Lower lobe of right lung (tissue), 2 donors: Measurements from ENCODE around the gene HDLBP. TPM values are rescaled to one million over a fixed set of nuclear protein-coding genes. Genes with fewer than 3 reads are reported as not detected.

Source experiments
- ATAC-seq, 2 donors: fragments of 200-7000 bp; cut with Tn5 transposase; one replicate each; pipeline ENCODE4 v1.9.1; 2020 to 2022; ENCODE audit warnings: mild to moderate bottlenecking in 2 of 2, moderate library complexity in 2 of 2
- DNase-seq: peaks from one replicate; pipeline ENCODE4 v3.0.0-alpha.2; 2020
- H3K27ac ChIP-seq: fragments of 200-600 bp; one replicate; pipeline ENCODE4 v1.8.0; 2022
- H3K27me3 ChIP-seq: fragments of 200-600 bp; one replicate; pipeline ENCODE4 v1.8.0; 2022; ENCODE audit warnings: low read depth
- H3K36me3 ChIP-seq: fragments of 200-600 bp; one replicate; pipeline ENCODE4 v1.8.0; 2022; ENCODE audit warnings: mild to moderate bottlenecking
- H3K4me1 ChIP-seq: fragments of 200-600 bp; one replicate; pipeline ENCODE4 v1.8.0; 2022
- H3K4me3 ChIP-seq: fragments of 200-600 bp; one replicate; pipeline ENCODE4 v1.8.0; 2022; ENCODE audit warnings: mild to moderate bottlenecking
- H3K9me3 ChIP-seq: fragments of 200-600 bp; one replicate; pipeline ENCODE4 v1.8.0; 2022
- CTCF ChIP-seq: fragments of 200-600 bp; IDR thresholded peaks from one replicate; pipeline ENCODE4 v1.8.0; 2022; ENCODE audit warnings: antibody characterized with exemption, mild to moderate bottlenecking
- intact Hi-C: fragments of 100-400 bp; cut with DNase I; formaldehyde crosslinking; loops from one replicate; pipeline ENCODE4 v1.11.0; 2022
- total RNA-seq: library from RNA; stranded (reverse); fragmentation: NEBNext Ultra II Directional; extraction: Animal tissue kit (Norgen Biotek cat#: 25700); gene quantifications from one replicate; pipeline ENCODE4 v1.2.1, GENCODE V29; 2021
- donor health status: DM: no; HTN: yes; CAD: no; lungs with severe emphysema.

The HDLBP gene
- total RNA-seq, 1 donor from 2014 or later: 387 TPM

- intact Hi-C loops: no loop called here
- Histone ChIP-seq H3K36me3 (peaks cover 73% of the 10 kb centered on the region), H3K27ac (no peak overlapping the region), H3K4me1 (no peaks in the 10 kb centered on the region), H3K27me3 (no peaks in the 10 kb centered on the region), H3K4me3 (no peak overlapping the region), H3K9me3 (no peaks in the 10 kb centered on the region)
- TF ChIP-seq CTCF: no peak
- DNase-seq: no peak
- peak in 1 of 2 donors; percentile 33 for ATAC-seq
These were observed 135.6 kb downstream of the HDLBP start for GRCh38 chr2:241179899-241180298.

- Histone ChIP-seq H3K36me3 (peaks cover 80% of the 10 kb centered on the region), H3K4me3 (no peak overlapping the region), H3K27ac (no peak overlapping the region), H3K9me3 (no peaks in the 10 kb centered on the region), H3K4me1 (no peaks in the 10 kb centered on the region), H3K27me3 (no peaks in the 10 kb centered on the region)
- intact Hi-C loops: no loop called here
- ATAC-seq: no peak
- no peak for DNase-seq
- TF ChIP-seq CTCF: no peak
These were observed 136.5 kb downstream of the HDLBP start for GRCh38 chr2:241178961-241179360.

GRCh38 chr2:241177526-241178334 lies 137.7 kb downstream of the HDLBP start:
- no peaks in the 10 kb centered on the region for H3K9me3 ChIP-seq
- ATAC-seq (peak in 1 of 2 donors; percentile 13), DNase-seq (no peak)
- H3K4me1 ChIP-seq: no peaks in the 10 kb centered on the region
- no peak for TF ChIP-seq CTCF
- H3K4me3 ChIP-seq: no peak overlapping the region
- no peak overlapping the region for H3K27ac ChIP-seq
- no peaks in the 10 kb centered on the region for H3K27me3 ChIP-seq
- peaks cover 69% of the 10 kb centered on the region for H3K36me3 ChIP-seq
- intact Hi-C loops: no loop called here

Other genes with a start within 250 kb of the HDLBP start
- gene MTERF4, start 213.4 kb downstream of the HDLBP start, total RNA-seq: 32.0 TPM
- gene PASK, start 166.2 kb downstream of the HDLBP start, total RNA-seq: 10.8 TPM
- gene PPP1R7, start 165.2 kb downstream of the HDLBP start, total RNA-seq: 58.9 TPM
- gene ANO7, start 127.0 kb downstream of the HDLBP start, total RNA-seq: 1.3 TPM
- 255 TPM for gene SEPTIN2, start 253 bp upstream of the HDLBP start, total RNA-seq
- gene FARP2, start 40.6 kb upstream of the HDLBP start, total RNA-seq: 42.4 TPM
- gene STK25, start 192.9 kb upstream of the HDLBP start, total RNA-seq: 125 TPM
- gene BOK, start 243.1 kb upstream of the HDLBP start, total RNA-seq: 44.2 TPM